Activated T-helper 2 cell treated with anti-CD3 and anti-CD28 coated beads, Interferon-gamma antibody, Interleukin-2, Interleukin-4, amounts not matched to agents 10 μg/mL and 5 μg/mL and 100 μg/mL, durations not matched to agents 14 hours and 24 hours and 36 hours (primary cell): ENCODE results near the gene RAB25. TPM values are rescaled to one million over a fixed set of nuclear protein-coding genes. Genes with fewer than 3 reads are reported as not detected.
"Not testable (repeated sequence)": the region's sequence is repeated elsewhere in the genome, so short reads cannot be mapped to it uniquely, and the experiment has no call there.

ENCODE experiments used
- DNase-seq: peaks from one replicate; pipeline ENCODE4 v3.0.0; 2021; ENCODE audit warnings: low spot score
- H3K27ac Mint-ChIP-seq: one replicate; pipeline ENCODE4 v1.8.0; 2021; ENCODE audit warnings: mixed read lengths
- H3K27me3 Mint-ChIP-seq: one replicate; pipeline ENCODE4 v1.8.0; 2021; ENCODE audit warnings: low read depth, mixed read lengths
- H3K36me3 Mint-ChIP-seq: one replicate; pipeline ENCODE4 v1.8.0; 2021; ENCODE audit warnings: low read depth, mixed read lengths
- H3K4me1 Mint-ChIP-seq: one replicate; pipeline ENCODE4 v1.8.0; 2021; ENCODE audit warnings: low read depth, mixed read lengths
- H3K4me3 Mint-ChIP-seq: one replicate; pipeline ENCODE4 v1.8.0; 2021; ENCODE audit warnings: low read depth, mild to moderate bottlenecking, moderate library complexity, mixed read lengths
- H3K9me3 Mint-ChIP-seq: one replicate; pipeline ENCODE4 v1.8.0; 2021; ENCODE audit warnings: mixed read lengths
- intact Hi-C: fragments of 100-400 bp; cut with micrococcal nuclease; formaldehyde crosslinking; loops from one replicate; pipeline ENCODE4 v1.15.1; 2023
- total RNA-seq: library from RNA; stranded (reverse); gene quantifications from 2 replicates; pipeline ENCODE4 v1.2.3, GENCODE V29; 2022

The RAB25 gene
- 0.18 and 0.21 TPM in 2 replicates for total RNA-seq

- H3K27me3 Mint-ChIP-seq, result no peaks in the 10 kb centered on the region
- DNase-seq, result no peak
- no peak within 1 kb of the TSS for H3K4me3 Mint-ChIP-seq
- H3K4me1 Mint-ChIP-seq, result peaks cover 12% of the 10 kb centered on the region
- no peaks in the 10 kb centered on the region for H3K9me3 Mint-ChIP-seq
- intact Hi-C loops, result loop anchor here (10.0 kb wide), 1 partner anchor 56 kb away; no protein-coding TSS in a partner anchor
- peaks cover 9% of the 10 kb centered on the region for H3K36me3 Mint-ChIP-seq
- H3K27ac Mint-ChIP-seq, result no peak within 1 kb of the TSS
Measured at GRCh38 chr1:156060937-156061636, at the start of gene RAB25. Gene RAB25 (plus strand): TSS chr1:156061160. CDS start chr1:156061401, 241 bp downstream.

GRCh38 chr1:156012051-156012817, 48.7 kb upstream of the RAB25 start:
- Mint-ChIP-seq H3K4me3 (no peak overlapping the region), H3K9me3 (no peaks in the 10 kb centered on the region), H3K27me3 (no peaks in the 10 kb centered on the region), H3K4me1 (peaks cover 14% of the 10 kb centered on the region), H3K36me3 (peaks cover 67% of the 10 kb centered on the region), H3K27ac (no peak overlapping the region)
- intact Hi-C loops, result no loop called here
- no peak for DNase-seq

GRCh38 chr1:156014829-156015228, 46.1 kb upstream of the RAB25 start:
- no peak for DNase-seq
- no peak overlapping the region for H3K4me3 Mint-ChIP-seq
- intact Hi-C loops, result no loop called here
- H3K27me3 Mint-ChIP-seq, result no peaks in the 10 kb centered on the region
- peaks cover 76% of the 10 kb centered on the region for H3K36me3 Mint-ChIP-seq
- no peak overlapping the region for H3K27ac Mint-ChIP-seq
- H3K4me1 Mint-ChIP-seq, result peaks cover 21% of the 10 kb centered on the region
- H3K9me3 Mint-ChIP-seq, result no peaks in the 10 kb centered on the region

DNA sequence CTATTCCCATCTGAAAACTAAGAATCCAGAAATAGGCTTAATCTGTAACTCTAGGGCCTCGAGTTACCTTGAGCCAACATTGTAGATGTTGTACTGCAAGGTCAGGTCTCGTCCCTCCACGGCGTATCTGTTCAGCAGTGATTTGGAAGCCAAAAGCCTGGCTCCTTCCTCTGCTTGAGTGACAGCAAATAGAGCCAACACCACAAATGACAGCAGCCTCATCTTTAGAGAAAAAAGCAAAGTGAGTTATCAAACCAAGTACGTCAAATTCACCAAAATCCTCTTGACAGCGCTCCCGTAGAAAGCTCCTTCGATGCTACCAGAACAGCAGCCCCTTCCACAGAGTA, 41.0 kb upstream of the RAB25 start:
- DNase-seq, result no peak
- peaks cover 3% of the 10 kb centered on the region for H3K27me3 Mint-ChIP-seq
- peaks cover 19% of the 10 kb centered on the region for H3K4me1 Mint-ChIP-seq
- H3K4me3 Mint-ChIP-seq, result peak overlapping the region; percentile 98
- H3K9me3 Mint-ChIP-seq, result no peaks in the 10 kb centered on the region
- peaks cover 41% of the 10 kb centered on the region for H3K36me3 Mint-ChIP-seq
- H3K27ac Mint-ChIP-seq, result peak overlapping the region; percentile 90
- intact Hi-C loops, result loop anchor here (1.0 to 2.0 kb wide), 2 partner anchors 34 to 47 kb away; partner anchors contain the start of gene LAMTOR2

DNA sequence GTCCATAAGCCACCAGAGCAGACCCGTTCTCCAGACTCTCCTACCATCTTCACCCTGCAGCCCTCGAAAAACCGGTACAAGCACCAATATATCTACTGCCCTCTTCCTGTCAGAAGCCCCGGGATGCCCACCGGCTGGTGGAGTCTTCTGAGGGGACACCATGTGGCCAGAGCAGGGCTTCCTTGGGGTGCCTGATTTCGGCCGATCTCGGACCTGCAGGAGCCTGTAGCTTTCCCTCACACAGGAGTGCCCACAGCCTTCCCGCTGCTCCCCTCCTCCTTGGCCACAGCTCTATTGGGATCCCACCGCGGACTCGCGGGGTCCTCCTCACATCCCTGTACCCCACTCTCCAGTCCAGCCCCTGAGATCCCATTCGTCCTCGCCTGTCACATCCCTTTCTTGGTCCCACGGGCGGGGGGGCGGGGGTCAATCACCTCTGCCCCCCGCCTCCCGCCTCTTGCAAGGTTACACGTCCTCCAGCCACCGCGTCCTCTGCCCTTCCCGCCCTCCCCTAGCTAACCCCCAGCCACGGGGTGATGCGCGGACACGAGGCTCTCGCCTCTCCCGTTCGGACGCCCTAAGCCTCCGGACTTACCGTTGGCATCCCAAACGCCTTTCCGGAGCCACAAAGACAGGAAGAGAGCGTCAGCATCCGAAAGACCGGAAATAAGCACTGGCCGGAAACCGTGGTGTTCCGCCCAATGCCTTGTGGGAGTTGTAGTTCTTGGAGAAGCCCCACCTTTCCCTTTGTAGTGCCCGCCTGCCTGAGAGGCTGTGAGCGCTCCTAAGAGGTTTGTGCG, 40.5 kb upstream of the RAB25 start, which contains the start of gene SSR2:
Gene SSR2, minus strand, starts transcription at position 659 of the 800 bp plus-strand sequence. CDS start 784 bp downstream, outside the sequence.
- H3K4me1 Mint-ChIP-seq, result peaks cover 19% of the 10 kb centered on the region
- H3K4me3 Mint-ChIP-seq, result peak within 1 kb of the TSS; percentile 98
- intact Hi-C loops, result loop anchor here (1.0 to 2.0 kb wide), 2 partner anchors 34 to 46 kb away; partner anchors contain the start of gene LAMTOR2
- peaks cover 40% of the 10 kb centered on the region for H3K36me3 Mint-ChIP-seq
- H3K27me3 Mint-ChIP-seq, result peaks cover 7% of the 10 kb centered on the region
- no peaks in the 10 kb centered on the region for H3K9me3 Mint-ChIP-seq
- H3K27ac Mint-ChIP-seq, result peak within 1 kb of the TSS; percentile 90
- peak; percentile 84 for DNase-seq

GRCh38 chr1:156021093-156021428, 39.9 kb upstream of the RAB25 start:
- Mint-ChIP-seq H3K27me3 (peaks cover 7% of the 10 kb centered on the region), H3K4me3 (peak overlapping the region; percentile 98), H3K36me3 (peaks cover 40% of the 10 kb centered on the region), H3K4me1 (peaks cover 23% of the 10 kb centered on the region), H3K9me3 (no peaks in the 10 kb centered on the region), H3K27ac (peak overlapping the region; percentile 90)
- intact Hi-C loops, result loop anchor here (2.0 kb wide), 1 partner anchor 46 kb away; no protein-coding TSS in a partner anchor
- DNase-seq, result no peak

GRCh38 chr1:156021954-156022353, 39.0 kb upstream of the RAB25 start:
- Mint-ChIP-seq H3K27me3 (peaks cover 7% of the 10 kb centered on the region), H3K4me3 (no peak overlapping the region), H3K4me1 (peaks cover 23% of the 10 kb centered on the region), H3K36me3 (peaks cover 35% of the 10 kb centered on the region), H3K27ac (no peak overlapping the region), H3K9me3 (no peaks in the 10 kb centered on the region)
- intact Hi-C loops, result loop anchor here (2.0 kb wide), 1 partner anchor 45 kb away; no protein-coding TSS in a partner anchor
- DNase-seq, result no peak

- no peak overlapping the region for H3K27ac Mint-ChIP-seq
- H3K4me1 Mint-ChIP-seq, result peaks cover 13% of the 10 kb centered on the region
- H3K36me3 Mint-ChIP-seq, result peaks cover 10% of the 10 kb centered on the region
- no peak for DNase-seq
- intact Hi-C loops, result no loop called here
- H3K27me3 Mint-ChIP-seq, result peaks cover 7% of the 10 kb centered on the region
- no peak overlapping the region for H3K4me3 Mint-ChIP-seq
- H3K9me3 Mint-ChIP-seq, result no peaks in the 10 kb centered on the region
Measured at GRCh38 chr1:156024801-156025200, 36.2 kb upstream of the RAB25 start.

GRCh38 chr1:156025876-156026275, 35.1 kb upstream of the RAB25 start:
- Mint-ChIP-seq H3K36me3 (no peaks in the 10 kb centered on the region), H3K27ac (no peak overlapping the region), H3K4me3 (no peak overlapping the region), H3K4me1 (peaks cover 8% of the 10 kb centered on the region), H3K9me3 (no peaks in the 10 kb centered on the region), H3K27me3 (peaks cover 7% of the 10 kb centered on the region)
- peak; percentile 28 for DNase-seq
- intact Hi-C loops, result loop anchor here (1.0 kb wide), 1 partner anchor 40 kb away; no protein-coding TSS in a partner anchor

GRCh38 chr1:156026588-156026987, 34.4 kb upstream of the RAB25 start:
- no peak for DNase-seq
- Mint-ChIP-seq H3K4me3 (no peak overlapping the region), H3K36me3 (no peaks in the 10 kb centered on the region), H3K9me3 (no peaks in the 10 kb centered on the region), H3K27ac (no peak overlapping the region), H3K27me3 (peaks cover 7% of the 10 kb centered on the region), H3K4me1 (peaks cover 4% of the 10 kb centered on the region)
- intact Hi-C loops, result loop anchor here (1.0 kb wide), 1 partner anchor 40 kb away; no protein-coding TSS in a partner anchor

- no peaks in the 10 kb centered on the region for H3K9me3 Mint-ChIP-seq
- peaks cover 4% of the 10 kb centered on the region for H3K4me1 Mint-ChIP-seq
- peaks cover 14% of the 10 kb centered on the region for H3K36me3 Mint-ChIP-seq
- no peak overlapping the region for H3K27ac Mint-ChIP-seq
- H3K4me3 Mint-ChIP-seq, result no peak overlapping the region
- intact Hi-C loops, result no loop called here
- DNase-seq, result no peak
- H3K27me3 Mint-ChIP-seq, result no peaks in the 10 kb centered on the region
Measured at GRCh38 chr1:156033011-156033410, 27.9 kb upstream of the RAB25 start.

DNA sequence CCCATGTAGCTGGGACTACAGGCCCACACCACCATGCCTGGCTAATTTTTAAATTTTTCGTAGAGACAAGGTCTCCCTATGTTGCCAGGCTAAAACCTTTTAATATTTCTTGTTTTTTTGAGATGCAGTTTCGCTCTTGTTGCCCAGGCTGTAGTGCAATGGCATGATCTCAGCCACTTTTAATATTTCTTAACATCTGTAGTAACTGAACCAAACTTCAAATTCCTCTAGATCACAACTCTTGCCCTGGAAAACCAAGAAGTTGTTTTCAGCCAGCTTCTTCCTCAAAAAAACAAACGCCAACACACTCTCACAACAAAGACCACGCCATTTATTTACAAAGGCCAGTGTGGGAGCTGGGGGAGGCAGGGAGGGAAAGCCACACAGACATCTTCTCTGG, 26.0 kb upstream of the RAB25 start:
- H3K4me1 Mint-ChIP-seq, H3K27me3 Mint-ChIP-seq, H3K9me3 Mint-ChIP-seq: not testable (repeated sequence)

More for the DNA sequence above, 26.0 kb upstream of the RAB25 start:
- intact Hi-C loops, DNase-seq, H3K27ac Mint-ChIP-seq, H3K4me3 Mint-ChIP-seq: not testable (repeated sequence)
- H3K36me3 Mint-ChIP-seq, result peaks cover 17% of the 10 kb centered on the region
